ENCODE measurements around the gene AP3B1.

- TF ChIP-seq, protein P1, sequence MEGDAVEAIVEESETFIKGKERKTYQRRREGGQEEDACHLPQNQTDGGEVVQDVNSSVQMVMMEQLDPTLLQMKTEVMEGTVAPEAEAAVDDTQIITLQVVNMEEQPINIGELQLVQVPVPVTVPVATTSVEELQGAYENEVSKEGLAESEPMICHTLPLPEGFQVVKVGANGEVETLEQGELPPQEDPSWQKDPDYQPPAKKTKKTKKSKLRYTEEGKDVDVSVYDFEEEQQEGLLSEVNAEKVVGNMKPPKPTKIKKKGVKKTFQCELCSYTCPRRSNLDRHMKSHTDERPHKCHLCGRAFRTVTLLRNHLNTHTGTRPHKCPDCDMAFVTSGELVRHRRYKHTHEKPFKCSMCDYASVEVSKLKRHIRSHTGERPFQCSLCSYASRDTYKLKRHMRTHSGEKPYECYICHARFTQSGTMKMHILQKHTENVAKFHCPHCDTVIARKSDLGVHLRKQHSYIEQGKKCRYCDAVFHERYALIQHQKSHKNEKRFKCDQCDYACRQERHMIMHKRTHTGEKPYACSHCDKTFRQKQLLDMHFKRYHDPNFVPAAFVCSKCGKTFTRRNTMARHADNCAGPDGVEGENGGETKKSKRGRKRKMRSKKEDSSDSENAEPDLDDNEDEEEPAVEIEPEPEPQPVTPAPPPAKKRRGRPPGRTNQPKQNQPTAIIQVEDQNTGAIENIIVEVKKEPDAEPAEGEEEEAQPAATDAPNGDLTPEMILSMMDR (IDR thresholded peaks at IDR 0.05) = no peak
- TF ChIP-seq POLR2A (IDR thresholded peaks at IDR 0.05) = no peak
Measured at GRCh38 chr5:78058625-78059024, 235.9 kb downstream of the AP3B1 start.

All from testis (tissue), 2 donors.